C4-2B (cell line): ENCODE data around the gene BCLAF1.

Experiments used
- CTCF ChIP-seq: fragments of 450-650 bp; conservative IDR thresholded peaks from 2 replicates; pipeline ENCODE4 v1.5.1; 2017; ENCODE audit warnings: mild to moderate bottlenecking
- ZFX ChIP-seq: fragments of 450-650 bp; IDR thresholded peaks from 2 replicates; pipeline ENCODE4 v1.6.1; 2017

GRCh38 chr6:136309171-136309570 is 19.5 kb upstream of the BCLAF1 start:
- no peak for TF ChIP-seq CTCF
- no peak for TF ChIP-seq ZFX
